ENCODE data around the gene DEXI.

Gene DEXI

DNA sequence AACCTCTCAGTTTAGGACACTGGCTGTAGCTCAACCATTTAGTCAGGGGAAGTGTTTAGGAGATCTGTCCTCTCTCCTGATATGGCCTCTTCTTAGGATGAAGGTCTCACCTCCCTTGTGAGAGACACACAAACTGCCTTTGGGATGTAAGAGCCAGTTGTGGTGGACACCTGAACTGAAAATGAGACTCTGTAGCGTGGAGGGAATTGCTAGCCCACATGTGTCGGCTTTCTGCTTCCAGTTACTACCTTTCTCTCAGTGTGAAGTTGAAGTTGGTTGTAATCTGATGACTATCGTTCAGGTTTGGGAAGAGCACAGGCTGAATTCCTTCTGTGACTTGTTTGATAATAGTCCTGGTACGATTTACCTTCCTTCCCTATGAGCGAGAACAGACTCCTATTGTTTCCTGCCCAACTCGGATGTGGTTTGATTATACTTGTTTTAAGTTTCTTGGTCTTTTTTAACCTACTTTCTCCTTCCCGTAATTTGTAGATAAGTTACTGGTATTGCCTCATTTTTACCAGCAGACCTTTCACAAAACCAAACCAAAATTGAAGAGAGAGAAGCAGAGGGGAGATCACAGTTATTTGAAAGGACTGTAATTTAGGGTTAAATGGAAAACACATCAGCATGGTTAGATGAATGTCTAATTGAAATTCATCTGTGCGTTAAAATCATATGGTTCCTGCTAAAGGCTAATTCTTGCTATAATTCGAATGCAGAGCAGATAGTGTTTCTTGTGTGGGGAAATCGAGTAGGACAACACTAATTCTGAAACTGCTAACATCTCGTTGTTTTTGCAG, 45.3 kb upstream of the DEXI start:
- H3K4me1 Mint-ChIP-seq: peaks cover 49% of the 10 kb centered on the region

DNA sequence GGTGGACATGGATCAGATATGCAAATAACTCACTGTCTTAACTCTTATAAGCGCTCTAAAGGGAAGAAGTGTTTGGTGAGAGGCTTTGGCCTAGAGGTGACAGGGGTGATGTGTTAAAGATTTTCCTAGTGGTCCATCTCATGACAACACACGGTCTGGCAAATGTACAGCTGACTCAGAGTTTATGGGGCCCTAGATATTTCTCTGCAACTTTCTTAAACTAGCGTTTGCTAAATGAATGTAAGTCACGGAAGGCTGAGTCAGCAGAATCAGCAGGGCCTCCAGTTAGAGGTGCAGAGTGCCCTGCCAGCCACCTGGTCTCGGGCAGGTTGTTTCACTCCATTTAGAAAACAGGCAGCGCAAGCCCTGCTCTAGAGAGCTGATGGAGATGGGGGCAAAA, 42.2 kb upstream of the DEXI start:
- peaks cover 40% of the 10 kb centered on the region for H3K36me3 Mint-ChIP-seq (ENCODE audit: low read depth)
- H3K27ac Mint-ChIP-seq: peak overlapping the region; percentile 10 to 58 (median 53)
- H3K4me3 Mint-ChIP-seq: no peak overlapping the region
- H3K4me1 Mint-ChIP-seq: peaks cover 47% of the 10 kb centered on the region
- TF ChIP-seq, protein P1, sequence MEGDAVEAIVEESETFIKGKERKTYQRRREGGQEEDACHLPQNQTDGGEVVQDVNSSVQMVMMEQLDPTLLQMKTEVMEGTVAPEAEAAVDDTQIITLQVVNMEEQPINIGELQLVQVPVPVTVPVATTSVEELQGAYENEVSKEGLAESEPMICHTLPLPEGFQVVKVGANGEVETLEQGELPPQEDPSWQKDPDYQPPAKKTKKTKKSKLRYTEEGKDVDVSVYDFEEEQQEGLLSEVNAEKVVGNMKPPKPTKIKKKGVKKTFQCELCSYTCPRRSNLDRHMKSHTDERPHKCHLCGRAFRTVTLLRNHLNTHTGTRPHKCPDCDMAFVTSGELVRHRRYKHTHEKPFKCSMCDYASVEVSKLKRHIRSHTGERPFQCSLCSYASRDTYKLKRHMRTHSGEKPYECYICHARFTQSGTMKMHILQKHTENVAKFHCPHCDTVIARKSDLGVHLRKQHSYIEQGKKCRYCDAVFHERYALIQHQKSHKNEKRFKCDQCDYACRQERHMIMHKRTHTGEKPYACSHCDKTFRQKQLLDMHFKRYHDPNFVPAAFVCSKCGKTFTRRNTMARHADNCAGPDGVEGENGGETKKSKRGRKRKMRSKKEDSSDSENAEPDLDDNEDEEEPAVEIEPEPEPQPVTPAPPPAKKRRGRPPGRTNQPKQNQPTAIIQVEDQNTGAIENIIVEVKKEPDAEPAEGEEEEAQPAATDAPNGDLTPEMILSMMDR (IDR thresholded peaks at IDR 0.05; ENCODE audit: unreplicated experiment in 3 of 3): no peak
- H3K27me3 Mint-ChIP-seq (ENCODE audit: low read depth): no peaks in the 10 kb centered on the region
- no peaks in the 10 kb centered on the region for H3K9me3 Mint-ChIP-seq

More for the DNA sequence above, 45.3 kb upstream of the DEXI start:
- no peaks in the 10 kb centered on the region for H3K9me3 Mint-ChIP-seq
- peaks cover 35% of the 10 kb centered on the region for H3K36me3 Mint-ChIP-seq (ENCODE audit: low read depth)
- no peaks in the 10 kb centered on the region for H3K27me3 Mint-ChIP-seq (ENCODE audit: low read depth)
- no peak overlapping the region for H3K27ac Mint-ChIP-seq
- H3K4me3 Mint-ChIP-seq: no peak overlapping the region
- TF ChIP-seq, protein P1 (IDR thresholded peaks at IDR 0.05; ENCODE audit: unreplicated experiment in 3 of 3): no peak

DNA sequence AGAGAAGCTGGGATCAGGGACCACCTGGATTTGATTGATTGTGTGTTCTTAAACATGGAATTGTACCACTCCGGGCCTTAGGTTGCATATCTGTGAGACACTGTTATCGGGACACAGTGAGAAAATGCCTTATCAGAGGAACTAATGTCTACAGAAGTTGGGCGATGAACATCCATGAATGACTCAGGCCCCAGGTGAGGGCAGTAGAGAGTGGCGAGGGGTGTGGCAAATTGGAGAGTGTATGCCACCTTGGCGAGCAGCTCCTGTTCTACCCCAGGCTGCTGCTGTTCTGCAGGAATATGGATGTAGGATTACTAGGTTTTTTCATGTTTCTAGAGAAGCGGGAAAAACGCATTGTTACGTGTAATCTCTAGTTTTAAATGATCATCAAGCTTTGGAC, 40.9 kb upstream of the DEXI start:
- Mint-ChIP-seq H3K36me3 (ENCODE audit: low read depth) (peaks cover 50% of the 10 kb centered on the region), H3K27me3 (ENCODE audit: low read depth) (no peaks in the 10 kb centered on the region), H3K27ac (peak overlapping the region in 1 of 3 experiments; percentile 74), H3K9me3 (no peaks in the 10 kb centered on the region), H3K4me3 (no peak overlapping the region), H3K4me1 (peaks cover 60% of the 10 kb centered on the region)
- TF ChIP-seq, protein P1 (IDR thresholded peaks at IDR 0.05; ENCODE audit: unreplicated experiment in 3 of 3): no peak

DNA sequence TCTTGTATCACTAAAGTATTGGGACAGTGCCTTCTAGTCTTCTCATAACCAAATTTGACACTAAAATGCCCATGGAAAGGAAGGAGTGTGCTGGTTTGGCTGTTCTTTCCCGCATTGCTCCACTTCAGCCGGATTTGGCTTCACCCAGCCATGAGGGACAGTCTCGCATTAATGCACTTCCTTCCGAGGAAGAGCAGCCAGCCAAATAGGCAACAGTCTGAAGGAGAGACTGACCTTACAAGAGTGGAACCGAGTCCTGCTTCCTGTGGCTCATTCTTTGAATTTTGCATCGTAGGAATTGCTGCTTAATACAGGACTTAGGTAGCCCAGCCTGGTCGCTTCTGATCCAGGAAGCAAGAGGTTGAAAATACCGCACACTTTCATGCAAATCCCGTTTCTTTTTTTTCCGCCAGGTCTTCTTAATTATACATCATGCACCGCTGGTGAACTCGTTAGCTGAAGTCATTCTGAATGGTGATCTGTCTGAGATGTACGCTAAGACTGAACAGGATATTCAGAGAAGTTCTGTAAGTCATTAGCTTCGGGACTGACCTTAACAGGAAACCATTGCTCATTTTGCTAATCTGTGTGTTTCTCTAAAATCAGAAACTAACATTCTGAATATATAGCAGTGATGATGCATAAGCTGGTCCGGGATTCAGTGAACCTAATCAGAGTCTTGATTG, 40.3 kb upstream of the DEXI start:
- peak overlapping the region in 2 of 3 experiments; percentile 66 to 74 for H3K27ac Mint-ChIP-seq
- peaks cover 49% of the 10 kb centered on the region for H3K36me3 Mint-ChIP-seq (ENCODE audit: low read depth)
- TF ChIP-seq, protein P1 (IDR thresholded peaks at IDR 0.05; ENCODE audit: unreplicated experiment in 3 of 3): no peak
- H3K4me1 Mint-ChIP-seq: peaks cover 64% of the 10 kb centered on the region
- H3K4me3 Mint-ChIP-seq: no peak overlapping the region
- H3K27me3 Mint-ChIP-seq (ENCODE audit: low read depth): peaks cover 1% of the 10 kb centered on the region
- H3K9me3 Mint-ChIP-seq: no peaks in the 10 kb centered on the region

DNA sequence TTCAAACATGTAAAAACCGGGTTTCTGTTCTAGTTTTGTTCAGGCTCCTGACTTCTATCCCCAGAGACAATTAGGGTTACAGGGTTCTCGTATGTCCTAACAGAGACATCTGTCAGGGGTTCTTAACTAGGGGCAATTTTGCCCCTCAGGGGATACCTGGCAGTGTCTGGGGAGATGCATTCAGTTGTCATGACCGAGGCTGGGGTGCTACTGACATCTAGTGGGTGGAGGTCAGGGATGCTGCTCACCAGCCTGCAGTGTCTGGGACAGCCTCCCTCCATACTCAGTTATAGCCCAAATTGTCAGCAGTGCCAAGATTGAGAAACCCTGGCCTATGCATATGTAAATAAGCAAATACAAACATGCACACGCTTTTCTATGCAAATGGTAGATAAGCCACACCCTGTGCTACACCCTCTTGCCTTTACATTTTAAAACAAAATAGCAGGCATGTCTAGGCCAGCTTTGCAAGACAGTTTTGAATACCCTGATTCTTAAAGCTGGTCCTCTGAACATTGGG, 39.5 kb upstream of the DEXI start:
- H3K9me3 Mint-ChIP-seq: no peaks in the 10 kb centered on the region
- H3K36me3 Mint-ChIP-seq (ENCODE audit: low read depth): peaks cover 50% of the 10 kb centered on the region
- TF ChIP-seq, protein P1 (IDR thresholded peaks at IDR 0.05; ENCODE audit: unreplicated experiment in 3 of 3): no peak
- peaks cover 73% of the 10 kb centered on the region for H3K4me1 Mint-ChIP-seq
- peaks cover 3% of the 10 kb centered on the region for H3K27me3 Mint-ChIP-seq (ENCODE audit: low read depth)
- H3K27ac Mint-ChIP-seq: peak overlapping the region in 1 of 3 experiments; percentile 74
- no peak overlapping the region for H3K4me3 Mint-ChIP-seq

All from nephron (organoid).